ENCODE measurements around the gene USP44. TPM values are rescaled to one million over a fixed set of nuclear protein-coding genes. Genes with fewer than 3 reads are reported as not detected.

The USP44 gene
- total RNA-seq, 1 experiment from 2014 or later: 0.17 TPM

DNA sequence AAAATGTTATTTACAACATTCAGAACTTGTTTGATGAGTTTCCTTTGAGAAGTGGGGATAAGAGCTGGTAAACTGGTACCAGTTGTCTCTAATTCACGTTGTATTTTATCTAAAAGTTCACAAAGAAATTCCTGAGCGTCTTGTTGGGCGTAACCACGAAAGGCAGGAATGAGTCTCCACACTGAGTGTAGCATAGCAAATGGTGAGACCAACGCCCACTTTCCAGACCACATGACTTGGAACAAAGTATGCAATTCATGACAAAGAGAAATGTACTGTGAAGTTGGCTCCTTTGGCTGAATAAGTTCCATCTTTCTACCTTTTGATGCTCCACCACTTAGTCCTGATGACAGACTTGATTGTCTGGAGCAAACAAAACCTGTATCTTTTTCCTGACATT, 18.4 kb downstream of the USP44 start (continued):
- TF ChIP-seq ZBTB33 (IDR thresholded peaks at IDR 0.05; ENCODE audit: extremely low read depth, insufficient replicate concordance, low read length): no peak
- no peak for TF ChIP-seq POLR2A (IDR thresholded peaks at IDR 0.05; ENCODE audit: borderline replicate concordance, extremely low read depth, insufficient read depth, insufficient read length)
- TF ChIP-seq, protein P1, sequence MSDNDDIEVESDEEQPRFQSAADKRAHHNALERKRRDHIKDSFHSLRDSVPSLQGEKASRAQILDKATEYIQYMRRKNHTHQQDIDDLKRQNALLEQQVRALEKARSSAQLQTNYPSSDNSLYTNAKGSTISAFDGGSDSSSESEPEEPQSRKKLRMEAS (IDR thresholded peaks at IDR 0.05): no peak
- TF ChIP-seq JUND (IDR thresholded peaks at IDR 0.05): no peak
- no peak for TF ChIP-seq SIN3A (IDR thresholded peaks at IDR 0.05; ENCODE audit: low read depth)
- no peak for TF ChIP-seq SRF (IDR thresholded peaks at IDR 0.05; ENCODE audit: low read depth)
- no peak for TF ChIP-seq ATF3 (IDR thresholded peaks at IDR 0.05)
- no peak for TF ChIP-seq EZH2 (IDR thresholded peaks at IDR 0.05)
- no peak for TF ChIP-seq CBX3 (IDR thresholded peaks at IDR 0.05; ENCODE audit: low read depth)

- TF ChIP-seq CBX3 (IDR thresholded peaks at IDR 0.05; ENCODE audit: low read depth) (no peak), CTCF (IDR thresholded peaks at IDR 0.05 in 2 of 3, conservative IDR thresholded peaks at IDR 0.05 in 1 of 3; ENCODE audit: borderline replicate concordance in 1 of 3, insufficient read depth in 1 of 3, low read depth in 2 of 3, low read length in 2 of 3) (no peak), SP1 (IDR thresholded peaks at IDR 0.05; ENCODE audit: low read depth) (no peak), YY1 (IDR thresholded peaks at IDR 0.05; ENCODE audit: extremely low read depth, insufficient replicate concordance, low read depth, low read length) (no peak), EZH2phosphoT487 (IDR thresholded peaks at IDR 0.05; ENCODE audit: borderline replicate concordance) (no peak), EGR1 (IDR thresholded peaks at IDR 0.05; ENCODE audit: low read depth) (no peak), ELF1 (IDR thresholded peaks at IDR 0.05; ENCODE audit: borderline replicate concordance, low read depth) (no peak), TCF7L2 (IDR thresholded peaks at IDR 0.05; ENCODE audit: borderline replicate concordance, extremely low read depth, insufficient read depth, insufficient read length) (no peak), FOSL1 (IDR thresholded peaks at IDR 0.05; ENCODE audit: low read depth) (no peak)
- Histone ChIP-seq H3K9me2 (ENCODE audit: insufficient read depth) (no peaks in the 10 kb centered on the region), H3K4me2 (ENCODE audit: low read length) (no peak overlapping the region), H3K9me3 (ENCODE audit: control insufficient read depth in 1 of 2, insufficient read depth in 1 of 2, low read depth in 1 of 2, low read length in 2 of 2) (no peaks in the 10 kb centered on the region), H2AFZ (ENCODE audit: low read depth, low read length, poor library complexity, severe bottlenecking) (no peak overlapping the region), H3K79me2 (ENCODE audit: insufficient read depth, low read length) (no peaks in the 10 kb centered on the region), H3K27ac (ENCODE audit: low read depth, low read length) (no peak overlapping the region), H3K36me3 (ENCODE audit: control insufficient read depth in 1 of 2, insufficient read depth in 2 of 2, low read length in 2 of 2) (no peaks in the 10 kb centered on the region), H3K27me3 (ENCODE audit: insufficient read depth, low read length) (no peaks in the 10 kb centered on the region), H4K20me1 (ENCODE audit: insufficient read depth) (no peaks in the 10 kb centered on the region), H3K4me1 (ENCODE audit: control insufficient read depth in 1 of 2, insufficient read depth in 2 of 2, low read length in 2 of 2) (peaks cover 0 to 3% of the 10 kb centered on the region in 2 experiments; a peak in 1 of 4 replicates), H3K4me3 (replicated peaks in 1 of 2; ENCODE audit: low read depth in 1 of 2, low read length in 2 of 2) (no peak overlapping the region), H3K9ac (ENCODE audit: low read length) (no peak overlapping the region)
- intact Hi-C loops (cut with micrococcal nuclease): loop anchor here (5.0 to 10.0 kb wide), 3 partner anchors 177 to 655 kb away; no protein-coding TSS in a partner anchor
- DNase-seq (ENCODE audit: low read depth, low spot score) (no peak), ATAC-seq (no peak)
- POLR2A ChIA-PET: no interaction called here
- CTCF ChIA-PET: no interaction called here
- RAD21 ChIA-PET (ENCODE audit: low non-redundant PET in 1 of 2, low total read pairs in 2 of 2, uncharacterized antibody in 2 of 2, unreplicated experiment in 2 of 2): no interaction called here
- no TSS peak for BruUV-seq (replicated peaks)
Measured at GRCh38 chr12:95529693-95530225, 21.5 kb downstream of the USP44 start.
